ENCODE results near the gene PAK4.
"Not testable (repeated sequence)": the region's sequence is repeated elsewhere in the genome, so short reads cannot be mapped to it uniquely, and the experiment has no call there.

The PAK4 gene

GRCh38 chr19:39111593-39112199 lies 13.9 kb upstream of the PAK4 start:
- H3K4me3 ChIP-seq (ENCODE audit: low read depth, low read length), result no peak overlapping the region
- no peak for DNase-seq (ENCODE audit: low read depth)
- in situ Hi-C loops (cut with HindIII; ENCODE audit: low sequenced_read_pairs), result no loop called here
- no peak for TF ChIP-seq CTCF (IDR thresholded peaks at IDR 0.05; ENCODE audit: low read depth, low read length, missing control alignments)

GRCh38 chr19:39112338-39112890 lies 13.2 kb upstream of the PAK4 start:
- TF ChIP-seq CTCF (IDR thresholded peaks at IDR 0.05; ENCODE audit: low read depth, low read length, missing control alignments), result no peak
- no peak for DNase-seq (ENCODE audit: low read depth)
- in situ Hi-C loops (cut with HindIII; ENCODE audit: low sequenced_read_pairs), result no loop called here
- H3K4me3 ChIP-seq (ENCODE audit: low read depth, low read length), result no peak overlapping the region

- TF ChIP-seq CTCF (IDR thresholded peaks at IDR 0.05; ENCODE audit: low read depth, low read length, missing control alignments), result no peak
Measured at GRCh38 chr19:39113199-39113598, 12.4 kb upstream of the PAK4 start.

GRCh38 chr19:39115105-39115847 lies 10.3 kb upstream of the PAK4 start:
- no peak overlapping the region for H3K4me3 ChIP-seq (ENCODE audit: low read depth, low read length)
- DNase-seq (ENCODE audit: low read depth), result no peak
- in situ Hi-C loops (cut with HindIII; ENCODE audit: low sequenced_read_pairs), result no loop called here
- no peak for TF ChIP-seq CTCF (IDR thresholded peaks at IDR 0.05; ENCODE audit: low read depth, low read length, missing control alignments)

More at GRCh38 chr19:39113199-39113598, 12.4 kb upstream of the PAK4 start:
- no peak for DNase-seq (ENCODE audit: low read depth)
- in situ Hi-C loops (cut with HindIII; ENCODE audit: low sequenced_read_pairs), result no loop called here
- H3K4me3 ChIP-seq (ENCODE audit: low read depth, low read length), result no peak overlapping the region

- in situ Hi-C loops (cut with HindIII; ENCODE audit: low sequenced_read_pairs); H3K4me3 ChIP-seq (ENCODE audit: low read depth, low read length); DNase-seq (ENCODE audit: low read depth): not testable (repeated sequence)
Measured at GRCh38 chr19:39117023-39117422, 8.6 kb upstream of the PAK4 start.

GRCh38 chr19:39119830-39120229 lies 5.8 kb upstream of the PAK4 start:
- TF ChIP-seq CTCF (IDR thresholded peaks at IDR 0.05; ENCODE audit: low read depth, low read length, missing control alignments), result no peak
- H3K4me3 ChIP-seq (ENCODE audit: low read depth, low read length), result no peak overlapping the region
- no peak for DNase-seq (ENCODE audit: low read depth)
- in situ Hi-C loops (cut with HindIII; ENCODE audit: low sequenced_read_pairs), result no loop called here

Measured in astrocyte of the cerebellum (primary cell).